ENCODE measurements around the gene ADPRHL1. TPM values are rescaled to one million over a fixed set of nuclear protein-coding genes. Genes with fewer than 3 reads are reported as not detected.

Gene ADPRHL1
- total RNA-seq, 1 donor from 2014 or later = 0.62 TPM

Small RNA genes lying within 50 kb of the gene (small RNA-seq; reads per million reads assigned to genes)
- gene RNU1-16P = not detected

Other genes with a start within 250 kb of the ADPRHL1 start
- gene PCID2, start 244.8 kb downstream of the ADPRHL1 start, total RNA-seq = 45.9 TPM
- 55.7 TPM for gene CUL4A, start 243.9 kb downstream of the ADPRHL1 start, total RNA-seq
- 55.1 TPM for gene LAMP1, start 156.2 kb downstream of the ADPRHL1 start, total RNA-seq
- gene GRTP1, start 89.4 kb downstream of the ADPRHL1 start, total RNA-seq = 1.6 TPM
- 19.2 TPM for gene DCUN1D2, start 37.2 kb upstream of the ADPRHL1 start, total RNA-seq
- 28.9 TPM for gene TFDP1, start 131.3 kb upstream of the ADPRHL1 start, total RNA-seq
- gene ATP4B, start 204.7 kb upstream of the ADPRHL1 start, total RNA-seq = not detected
- not detected for gene GRK1, start 213.7 kb upstream of the ADPRHL1 start, total RNA-seq

Measured in occipital lobe (tissue), 2 donors.